Mononuclear cell (primary cell): ENCODE data around the gene FASTK. TPM values are rescaled to one million over a fixed set of nuclear protein-coding genes. Genes with fewer than 3 reads are reported as not detected.

ENCODE experiments used
- H3K27me3 ChIP-seq: 2 replicates; pipeline ENCODE4 v1.6.0; 2011; ENCODE audit warnings: low read length, control low read depth; ENCODE audit not compliant: insufficient read depth
- H3K4me1 ChIP-seq: 2 replicates; pipeline ENCODE4 v1.5.1; 2011; ENCODE audit warnings: mild to moderate bottlenecking, low read length, control low read depth; ENCODE audit not compliant: insufficient read depth
- H3K4me3 ChIP-seq: 2 replicates; pipeline ENCODE4 v1.5.1; 2011; ENCODE audit warnings: mild to moderate bottlenecking, low read length, moderate library complexity
- H3K9me3 ChIP-seq: 2 replicates; pipeline ENCODE4 v1.5.1; 2011; ENCODE audit warnings: low read depth, mild to moderate bottlenecking, control low read depth, low read length
- total RNA-seq: library from RNA; depleted of rRNA; stranded (reverse); fragments of >200 nt; gene quantifications from one replicate; pipeline ENCODE4 v1.2.3, GENCODE V29; 2012

FASTK gene
- total RNA-seq, 1 donor: 33.6 TPM

DNA sequence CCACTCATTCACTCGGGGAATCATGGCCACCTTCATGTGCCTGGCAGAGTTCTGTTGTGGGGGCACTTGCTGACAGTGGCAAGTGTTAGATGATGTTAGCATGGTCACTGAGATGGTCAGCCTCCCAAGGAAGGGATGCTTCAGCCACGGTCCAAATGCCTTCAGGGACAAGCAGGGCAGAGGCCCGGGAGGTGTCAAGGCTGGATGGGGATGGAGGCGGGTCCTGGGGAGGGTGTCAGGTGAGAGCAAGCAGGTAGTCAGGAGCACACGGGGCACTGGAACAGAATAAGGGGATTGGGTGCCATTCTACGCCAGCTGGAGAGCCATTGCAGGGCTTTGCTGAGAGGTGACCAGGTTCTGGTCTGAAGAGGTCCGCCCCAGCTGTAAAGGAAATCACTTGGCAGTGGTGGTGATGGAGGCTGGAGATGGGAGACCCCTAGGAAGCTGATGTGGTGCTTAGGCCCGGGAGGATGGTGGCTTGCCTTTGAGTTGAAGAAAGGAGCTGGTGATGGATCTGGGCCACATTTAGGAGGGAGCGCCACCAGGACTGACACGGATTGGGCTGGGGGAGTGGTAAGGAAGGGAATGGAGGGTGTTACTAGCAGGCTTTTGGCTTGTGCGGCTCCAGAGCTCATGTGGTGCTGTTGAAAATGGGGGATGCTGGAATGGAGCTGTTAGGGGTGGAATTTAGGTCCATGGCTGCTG lies 29.8 kb upstream of the FASTK start:
- no peak overlapping the region for H3K4me3 ChIP-seq
- peaks cover 7% of the 10 kb centered on the region for H3K27me3 ChIP-seq
- no peaks in the 10 kb centered on the region for H3K9me3 ChIP-seq
- peaks cover 4% of the 10 kb centered on the region for H3K4me1 ChIP-seq

DNA sequence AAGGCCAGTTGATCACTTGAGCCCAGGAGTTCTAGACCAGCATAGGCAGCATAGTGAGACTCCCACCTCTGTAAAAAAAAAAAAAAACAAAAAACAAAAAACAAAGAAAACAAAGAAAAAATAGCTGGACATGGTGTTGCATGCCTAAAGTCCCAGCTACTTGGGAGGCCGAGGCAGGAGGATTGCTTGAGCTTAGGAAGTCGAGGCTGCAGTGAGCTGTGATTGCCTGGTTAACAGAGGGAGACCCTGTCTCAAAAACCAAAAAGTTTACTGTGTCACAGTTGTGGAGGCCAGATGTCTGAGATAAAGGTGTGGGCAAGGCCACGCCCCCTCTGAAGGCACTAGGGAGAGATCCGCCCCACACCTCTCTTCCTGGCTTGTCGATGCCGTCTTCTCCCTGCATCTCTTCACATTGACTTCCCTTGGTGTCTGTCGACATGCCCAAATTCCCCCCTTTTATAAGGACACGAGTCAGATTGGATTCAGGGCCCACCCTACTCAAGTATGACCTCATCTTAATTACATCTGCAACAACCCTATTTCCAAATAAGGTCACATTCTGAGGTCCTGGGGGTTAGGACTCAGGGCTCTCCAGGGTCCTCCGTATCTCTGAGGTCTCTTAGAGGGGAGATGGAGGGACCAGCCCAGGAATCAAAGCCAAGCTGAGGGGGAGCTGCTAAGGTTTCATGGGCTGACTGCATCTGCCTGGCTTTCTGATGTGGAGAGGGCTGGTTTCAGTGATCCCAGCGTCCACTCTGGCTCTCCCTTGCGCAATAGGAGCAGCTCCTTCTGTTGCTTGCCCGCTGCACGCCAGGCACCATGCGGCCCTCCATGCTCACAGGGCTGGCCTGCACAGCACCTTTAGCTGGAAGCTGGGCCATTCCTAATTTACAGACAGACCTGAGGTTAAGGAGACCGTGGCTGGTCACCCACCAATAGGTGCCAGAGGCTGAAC lies 28.8 kb upstream of the FASTK start:
- peaks cover 7% of the 10 kb centered on the region for H3K27me3 ChIP-seq
- H3K4me3 ChIP-seq: no peak overlapping the region
- no peaks in the 10 kb centered on the region for H3K9me3 ChIP-seq
- H3K4me1 ChIP-seq: peaks cover 3% of the 10 kb centered on the region

DNA sequence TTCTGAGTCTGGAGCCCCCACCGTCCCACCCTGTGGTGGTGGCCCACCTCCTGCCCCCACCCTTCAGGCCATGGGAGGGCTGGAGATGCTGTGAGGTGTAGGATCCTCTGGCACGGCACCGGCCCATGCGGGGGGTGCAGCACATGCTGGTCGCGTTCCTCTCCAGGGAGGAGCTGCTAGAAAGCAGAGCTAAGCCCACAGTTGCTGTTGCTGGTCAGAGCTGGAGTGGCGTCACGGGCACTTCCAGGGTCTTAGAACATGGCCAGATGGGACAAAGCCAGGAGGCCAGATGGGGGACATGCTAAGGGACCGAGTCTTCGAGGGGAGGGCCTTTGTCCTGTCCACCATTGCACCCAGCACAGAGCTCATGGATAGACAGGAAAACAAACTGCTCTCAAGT lies 27.3 kb upstream of the FASTK start:
- H3K4me3 ChIP-seq: no peak overlapping the region
- H3K9me3 ChIP-seq: no peaks in the 10 kb centered on the region
- no peaks in the 10 kb centered on the region for H3K27me3 ChIP-seq
- H3K4me1 ChIP-seq: no peaks in the 10 kb centered on the region

DNA sequence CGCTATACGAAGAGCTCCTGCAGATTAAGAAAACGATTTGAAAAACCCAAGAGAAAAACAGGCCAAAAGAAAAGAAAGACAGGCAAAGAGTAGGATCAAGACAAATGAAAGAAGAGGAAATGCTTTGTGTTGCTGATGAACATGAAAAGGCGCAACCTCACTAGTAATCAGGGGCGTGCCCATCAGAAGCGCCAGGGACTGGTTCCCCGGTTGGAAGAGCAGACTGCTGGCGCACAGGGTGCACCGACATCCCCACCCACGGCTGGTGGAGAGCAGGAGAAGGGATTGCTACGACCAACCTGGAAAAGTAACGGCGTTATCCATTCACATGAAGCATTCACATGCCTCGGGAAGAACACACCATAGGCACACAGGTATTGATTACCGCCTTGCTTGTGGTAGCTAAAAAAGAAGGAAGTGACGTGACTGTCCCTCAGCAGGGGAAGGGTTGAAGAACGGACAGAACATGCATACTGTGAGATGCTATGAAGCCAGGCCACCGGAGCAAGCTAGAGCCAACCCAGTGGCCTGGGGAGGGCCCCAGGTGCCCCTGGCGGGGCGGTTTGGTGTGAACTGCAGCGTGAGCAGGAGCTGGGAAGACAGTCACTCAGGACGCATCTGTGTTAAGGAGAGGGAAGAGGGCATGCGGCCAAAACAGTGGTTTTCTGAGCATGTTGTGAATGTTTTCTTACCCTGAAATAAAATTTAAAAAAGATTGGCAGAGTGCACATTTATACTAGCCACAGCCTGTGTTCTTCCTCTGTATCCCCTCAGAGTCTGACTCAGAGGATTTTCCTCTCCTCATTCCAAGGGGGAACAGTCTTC lies 24.0 kb upstream of the FASTK start:
- Histone ChIP-seq H3K4me3 (no peak overlapping the region), H3K9me3 (no peaks in the 10 kb centered on the region), H3K4me1 (no peaks in the 10 kb centered on the region), H3K27me3 (no peaks in the 10 kb centered on the region)

DNA sequence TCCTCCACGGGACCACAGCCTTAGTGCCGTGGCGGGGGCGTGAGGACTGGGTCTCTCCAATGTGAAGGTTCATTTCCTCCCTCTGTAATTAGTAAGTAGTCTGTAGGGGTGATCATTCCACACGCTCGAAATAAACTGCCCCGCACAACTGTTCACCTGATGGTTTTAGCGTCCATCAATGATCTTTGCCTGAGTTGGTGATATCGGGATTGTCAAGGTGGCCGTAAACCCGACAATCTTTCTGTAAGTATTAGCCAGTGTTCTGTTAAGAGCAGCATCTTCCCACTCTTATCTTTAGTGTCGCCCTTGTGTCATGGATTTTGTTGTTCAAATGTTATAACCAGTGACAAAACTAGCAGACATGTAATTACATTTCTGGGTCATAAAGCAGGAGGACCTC lies 23.4 kb upstream of the FASTK start:
- Histone ChIP-seq H3K4me3 (no peak overlapping the region), H3K4me1 (no peaks in the 10 kb centered on the region), H3K9me3 (no peaks in the 10 kb centered on the region), H3K27me3 (no peaks in the 10 kb centered on the region)

DNA sequence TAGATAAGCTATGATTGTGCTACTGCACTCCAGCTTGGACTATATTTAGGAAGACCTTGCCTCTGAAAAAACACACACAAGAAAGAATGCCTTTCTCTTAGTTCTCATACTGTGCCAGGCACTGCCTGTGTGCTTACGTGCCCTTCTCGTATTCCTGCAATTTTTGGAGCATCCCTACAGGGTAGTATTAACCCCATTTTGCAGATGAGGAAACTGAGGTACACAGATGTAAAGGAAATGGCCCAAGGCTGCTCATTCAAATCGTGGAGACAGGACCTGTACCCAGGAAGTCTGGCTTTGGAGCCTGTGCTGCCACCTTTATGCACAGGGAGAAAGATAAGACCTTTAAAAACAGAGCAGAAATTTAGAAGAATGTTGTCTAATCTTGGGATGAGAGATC lies 22.4 kb upstream of the FASTK start:
- H3K9me3 ChIP-seq: no peaks in the 10 kb centered on the region
- no peak overlapping the region for H3K4me3 ChIP-seq
- H3K27me3 ChIP-seq: no peaks in the 10 kb centered on the region
- no peaks in the 10 kb centered on the region for H3K4me1 ChIP-seq

DNA sequence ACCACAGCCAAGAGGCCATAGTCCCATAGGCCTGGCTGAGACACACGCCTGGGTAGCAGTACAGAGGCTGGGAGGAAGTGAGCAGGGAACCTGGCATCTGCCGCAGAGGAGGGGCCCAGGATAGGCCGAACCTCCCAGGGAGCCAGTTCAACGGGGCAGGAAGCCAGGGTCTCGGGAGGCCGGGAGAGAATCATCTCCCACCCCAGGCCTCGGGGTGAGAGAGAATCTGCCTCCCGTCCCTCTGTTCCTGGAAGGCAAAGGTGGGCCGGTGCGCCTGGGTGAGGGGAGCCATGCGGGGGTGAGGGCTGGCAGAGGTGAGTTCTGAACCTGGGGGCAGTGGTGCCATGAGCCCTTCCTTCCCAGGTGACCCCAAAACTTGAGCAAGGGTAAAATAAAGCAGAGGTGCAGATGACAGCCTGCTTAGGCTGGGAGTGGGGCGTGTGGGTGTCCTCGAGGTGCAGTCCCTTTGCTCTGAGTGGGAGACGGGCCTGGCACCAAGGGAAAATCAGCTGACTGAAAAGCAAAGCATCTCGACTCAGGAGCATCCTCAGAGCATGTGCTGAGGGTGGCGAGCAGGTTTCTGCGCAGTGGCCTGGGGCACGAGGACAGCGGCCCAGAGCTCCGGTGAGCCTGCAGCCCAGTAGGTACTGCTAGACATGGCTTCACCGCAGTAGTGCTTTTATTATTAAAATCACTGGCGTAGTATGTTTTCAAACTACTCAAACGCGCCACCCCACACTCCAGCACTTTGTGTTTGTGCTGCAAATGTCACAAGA lies 21.2 kb upstream of the FASTK start:
- H3K4me1 ChIP-seq: no peaks in the 10 kb centered on the region
- H3K4me3 ChIP-seq: no peak overlapping the region
- no peaks in the 10 kb centered on the region for H3K9me3 ChIP-seq
- H3K27me3 ChIP-seq: no peaks in the 10 kb centered on the region

DNA sequence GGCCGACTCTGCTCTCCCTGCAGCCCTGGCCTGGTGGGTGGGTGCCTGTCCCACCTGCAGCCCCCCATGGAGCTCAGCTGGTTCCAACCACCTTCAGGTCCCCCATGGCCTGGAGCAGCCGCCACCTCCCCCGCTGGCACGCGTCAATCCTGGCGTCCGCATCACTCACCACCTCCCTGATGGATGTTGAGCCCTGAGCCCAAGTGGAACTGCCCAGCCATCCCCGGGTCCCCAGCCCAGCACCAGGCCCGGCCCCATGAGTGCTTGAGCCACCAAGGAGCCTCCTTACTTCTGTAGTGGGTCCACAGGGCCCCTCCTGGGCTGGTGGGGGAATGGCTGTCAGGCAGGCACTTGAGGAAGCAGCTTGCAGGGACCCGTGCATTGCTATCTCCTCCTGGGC lies 20.3 kb upstream of the FASTK start:
- Histone ChIP-seq H3K4me1 (no peaks in the 10 kb centered on the region), H3K27me3 (no peaks in the 10 kb centered on the region), H3K9me3 (no peaks in the 10 kb centered on the region), H3K4me3 (no peak overlapping the region)

DNA sequence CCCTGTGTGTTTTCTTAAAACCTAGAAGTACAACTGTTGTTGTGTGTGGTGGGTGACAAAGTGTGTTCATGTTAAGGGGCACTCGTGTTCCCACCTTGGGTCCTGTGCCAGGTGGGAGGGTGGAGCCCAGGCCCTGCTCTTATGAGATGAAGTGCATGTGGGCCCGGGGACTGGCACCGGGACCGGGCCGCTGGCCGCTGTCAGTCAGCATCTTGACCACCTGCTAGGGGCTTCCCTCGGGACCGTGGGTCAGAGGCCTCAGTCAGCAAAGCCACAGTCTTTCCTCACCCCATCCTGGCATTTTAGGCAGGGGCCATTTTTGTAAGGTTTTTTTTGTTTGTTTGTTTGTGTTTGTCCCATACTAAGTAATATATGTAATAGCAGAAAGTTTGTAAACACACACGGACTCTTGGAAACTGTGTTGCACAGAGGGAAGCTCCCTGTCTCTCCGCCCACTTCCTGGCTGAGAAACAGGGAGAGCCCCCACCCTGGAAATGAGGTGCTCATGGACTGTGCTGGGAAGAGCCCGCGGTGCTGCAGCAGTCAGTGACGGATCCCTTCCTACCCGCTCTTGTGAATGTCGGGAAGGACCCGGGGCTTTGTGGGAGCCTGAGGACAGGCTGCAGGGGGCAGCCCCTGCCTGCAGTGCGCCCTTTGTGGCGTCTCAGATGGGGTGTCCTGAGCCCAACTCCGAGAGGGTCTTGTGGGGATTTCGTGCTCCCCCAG lies 19.0 kb upstream of the FASTK start:
- no peak overlapping the region for H3K4me3 ChIP-seq
- H3K27me3 ChIP-seq: no peaks in the 10 kb centered on the region
- H3K4me1 ChIP-seq: no peaks in the 10 kb centered on the region
- no peaks in the 10 kb centered on the region for H3K9me3 ChIP-seq

DNA sequence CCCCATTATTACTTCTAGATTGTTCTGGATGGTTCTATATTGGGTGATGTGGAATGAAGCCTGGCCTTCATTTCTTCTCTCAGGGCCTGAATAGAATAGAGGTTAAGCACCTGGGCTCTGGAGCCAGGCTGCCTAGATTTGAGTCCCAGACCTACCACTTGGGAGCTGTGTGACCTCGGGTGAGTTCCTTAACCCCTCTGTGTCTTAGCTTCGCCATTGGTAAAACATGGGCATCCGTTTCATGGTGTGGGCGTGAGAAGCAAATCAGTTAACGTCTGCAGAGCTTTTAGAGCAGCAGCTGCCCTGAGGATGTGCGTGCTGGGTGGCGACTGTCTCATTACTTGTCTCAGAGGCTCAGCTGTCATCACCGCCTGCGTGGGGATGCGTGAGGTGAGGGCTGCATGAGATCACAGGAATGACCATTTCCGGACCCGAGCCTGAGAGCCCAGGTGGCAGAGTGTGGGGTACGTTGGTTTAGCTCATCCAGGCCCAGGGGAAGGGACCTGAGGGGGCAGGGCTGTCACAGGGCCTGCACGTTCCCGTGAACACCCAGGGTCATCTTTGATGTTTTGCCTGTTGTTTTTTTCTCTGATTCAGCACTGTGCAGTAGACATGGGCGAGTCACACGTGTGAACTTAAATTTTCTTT lies 15.3 kb upstream of the FASTK start:
- no peaks in the 10 kb centered on the region for H3K27me3 ChIP-seq
- no peaks in the 10 kb centered on the region for H3K4me1 ChIP-seq
- H3K9me3 ChIP-seq: no peaks in the 10 kb centered on the region
- no peak overlapping the region for H3K4me3 ChIP-seq

DNA sequence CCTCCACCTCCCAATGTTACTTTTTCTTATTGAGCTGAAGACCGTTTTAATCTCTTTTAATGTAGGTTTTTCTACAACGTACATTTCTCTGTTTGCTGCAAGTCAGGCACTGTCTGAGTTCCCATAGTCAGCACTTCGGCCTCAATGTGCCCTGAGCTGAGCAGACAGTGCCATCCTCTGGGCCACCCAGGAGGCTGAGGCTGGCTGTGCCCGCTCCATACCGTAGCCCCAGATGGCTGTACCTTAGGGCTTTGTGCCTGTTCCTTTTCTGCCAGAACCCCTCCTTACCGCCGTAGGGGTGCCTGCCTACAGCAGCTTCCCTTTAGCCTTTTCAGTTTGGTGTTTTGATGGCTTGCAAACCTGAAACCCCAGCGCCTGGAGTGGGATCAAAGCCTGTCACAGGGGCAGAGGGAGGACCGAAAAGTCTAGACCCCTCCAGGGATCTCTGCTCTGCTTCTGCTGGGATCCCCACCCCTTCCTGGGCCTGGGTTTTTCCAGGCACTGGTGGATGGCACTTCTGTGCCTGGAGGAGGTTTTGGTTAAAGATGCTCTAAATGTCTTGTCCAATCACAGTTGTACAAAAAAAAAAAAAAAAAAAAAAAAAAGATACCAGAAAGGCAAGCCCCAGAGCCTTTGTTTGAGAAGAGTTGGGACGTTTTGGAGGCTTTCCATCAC lies 14.7 kb upstream of the FASTK start:
- Histone ChIP-seq H3K4me1 (peaks cover 1% of the 10 kb centered on the region), H3K27me3 (no peaks in the 10 kb centered on the region), H3K9me3 (no peaks in the 10 kb centered on the region), H3K4me3 (no peak overlapping the region)

DNA sequence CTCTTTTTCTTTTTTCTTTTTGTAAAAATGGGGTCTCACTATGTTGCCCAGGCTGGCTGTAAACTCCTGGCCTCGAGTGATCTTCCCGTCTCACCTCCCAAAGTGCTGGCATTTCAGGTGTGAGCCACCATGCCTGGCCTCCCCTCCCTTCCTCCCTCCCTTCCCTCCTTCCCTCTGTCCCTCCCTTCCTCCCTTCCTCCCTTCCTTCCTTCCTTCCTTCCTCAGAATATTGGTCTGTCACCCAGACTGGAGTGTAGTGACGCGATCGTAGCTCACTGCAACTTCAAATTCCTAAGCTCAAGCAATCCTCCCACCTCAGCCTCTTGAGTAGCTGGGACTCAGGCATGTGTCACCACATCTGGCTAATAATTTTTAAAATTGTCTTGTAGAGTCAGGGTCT lies 14.1 kb upstream of the FASTK start:
- Histone ChIP-seq H3K4me1 (peaks cover 7% of the 10 kb centered on the region), H3K4me3 (no peak overlapping the region), H3K9me3 (no peaks in the 10 kb centered on the region), H3K27me3 (no peaks in the 10 kb centered on the region)

DNA sequence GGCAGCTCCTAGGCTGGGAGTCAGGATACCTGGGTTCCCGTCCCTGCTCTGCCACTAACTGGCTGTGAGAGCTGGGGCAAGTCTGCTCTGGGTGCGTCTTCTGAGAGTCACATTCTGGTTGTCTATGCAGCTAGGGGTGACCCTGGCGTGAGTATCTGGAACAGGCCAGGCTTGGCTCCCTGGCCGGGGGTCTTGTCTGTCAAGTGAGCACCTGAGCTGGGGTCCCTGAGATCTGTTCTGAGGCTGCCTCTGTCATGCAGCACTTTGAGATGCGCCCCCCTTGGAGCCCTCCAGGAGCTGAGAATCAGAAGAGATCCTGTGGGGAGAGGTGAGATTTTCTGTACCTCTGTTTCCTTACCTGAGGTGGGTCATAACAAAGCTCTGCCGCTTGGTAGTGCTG lies 13.1 kb upstream of the FASTK start:
- H3K4me3 ChIP-seq: no peak overlapping the region
- H3K9me3 ChIP-seq: no peaks in the 10 kb centered on the region
- no peaks in the 10 kb centered on the region for H3K27me3 ChIP-seq
- H3K4me1 ChIP-seq: peaks cover 16% of the 10 kb centered on the region
